Fibroblast of the aortic adventitia (primary cell): Measurements from ENCODE around the gene ZBED1. TPM values are rescaled to one million over a fixed set of nuclear protein-coding genes. Genes with fewer than 3 reads are reported as not detected.
"Not testable (repeated sequence)": the region's sequence is repeated elsewhere in the genome, so short reads cannot be mapped to it uniquely, and the experiment has no call there.

Source experiments
- DNase-seq: peaks from one replicate; pipeline ENCODE4 v3.0.0-alpha.2; 2010; ENCODE audit warnings: low read depth
- H3K4me3 ChIP-seq: 2 replicates; pipeline ENCODE4 v1.5.1; 2011; ENCODE audit warnings: low read depth, mild to moderate bottlenecking, control low read depth, low read length, moderate library complexity
- total RNA-seq: library from RNA; depleted of rRNA; stranded (reverse); fragments of >200 nt; gene quantifications from 2 replicates; pipeline ENCODE4 v1.2.3, GENCODE V29; 2012; ENCODE audit warnings: low replicate concordance
- TF ChIP-seq, protein P1 (sequence below): IDR thresholded peaks from 2 replicates; pipeline ENCODE4 v1.5.1; 2011; ENCODE audit warnings: mild to moderate bottlenecking, low read length, control low read depth, inconsistent platforms; ENCODE audit not compliant: insufficient read depth

The ZBED1 gene
- total RNA-seq, 1 donor, result 25.3 TPM

DNA sequence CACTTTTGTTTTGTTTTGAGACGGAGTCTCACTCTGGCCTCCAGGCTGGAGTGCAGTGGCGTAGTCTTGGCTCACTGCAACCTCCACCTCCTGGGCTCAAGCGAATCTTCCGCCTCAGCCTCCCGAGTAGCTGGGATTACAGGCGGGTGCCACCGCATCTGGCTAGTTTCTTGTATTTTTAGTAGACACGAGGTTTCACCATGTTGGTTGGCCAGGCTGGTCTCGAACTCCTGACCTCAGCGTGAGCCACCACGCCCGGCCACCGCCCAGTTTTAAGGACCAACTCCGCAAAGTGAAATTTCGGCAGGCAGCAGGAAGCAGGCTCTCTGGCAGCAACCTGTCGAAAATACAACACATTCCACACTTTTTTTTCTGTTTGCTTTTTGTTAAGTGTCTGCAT is 13.4 kb downstream of the ZBED1 start:
- TF ChIP-seq, protein P1, sequence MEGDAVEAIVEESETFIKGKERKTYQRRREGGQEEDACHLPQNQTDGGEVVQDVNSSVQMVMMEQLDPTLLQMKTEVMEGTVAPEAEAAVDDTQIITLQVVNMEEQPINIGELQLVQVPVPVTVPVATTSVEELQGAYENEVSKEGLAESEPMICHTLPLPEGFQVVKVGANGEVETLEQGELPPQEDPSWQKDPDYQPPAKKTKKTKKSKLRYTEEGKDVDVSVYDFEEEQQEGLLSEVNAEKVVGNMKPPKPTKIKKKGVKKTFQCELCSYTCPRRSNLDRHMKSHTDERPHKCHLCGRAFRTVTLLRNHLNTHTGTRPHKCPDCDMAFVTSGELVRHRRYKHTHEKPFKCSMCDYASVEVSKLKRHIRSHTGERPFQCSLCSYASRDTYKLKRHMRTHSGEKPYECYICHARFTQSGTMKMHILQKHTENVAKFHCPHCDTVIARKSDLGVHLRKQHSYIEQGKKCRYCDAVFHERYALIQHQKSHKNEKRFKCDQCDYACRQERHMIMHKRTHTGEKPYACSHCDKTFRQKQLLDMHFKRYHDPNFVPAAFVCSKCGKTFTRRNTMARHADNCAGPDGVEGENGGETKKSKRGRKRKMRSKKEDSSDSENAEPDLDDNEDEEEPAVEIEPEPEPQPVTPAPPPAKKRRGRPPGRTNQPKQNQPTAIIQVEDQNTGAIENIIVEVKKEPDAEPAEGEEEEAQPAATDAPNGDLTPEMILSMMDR, result no peak
- DNase-seq, result no peak
- H3K4me3 ChIP-seq, result no peak overlapping the region

DNA sequence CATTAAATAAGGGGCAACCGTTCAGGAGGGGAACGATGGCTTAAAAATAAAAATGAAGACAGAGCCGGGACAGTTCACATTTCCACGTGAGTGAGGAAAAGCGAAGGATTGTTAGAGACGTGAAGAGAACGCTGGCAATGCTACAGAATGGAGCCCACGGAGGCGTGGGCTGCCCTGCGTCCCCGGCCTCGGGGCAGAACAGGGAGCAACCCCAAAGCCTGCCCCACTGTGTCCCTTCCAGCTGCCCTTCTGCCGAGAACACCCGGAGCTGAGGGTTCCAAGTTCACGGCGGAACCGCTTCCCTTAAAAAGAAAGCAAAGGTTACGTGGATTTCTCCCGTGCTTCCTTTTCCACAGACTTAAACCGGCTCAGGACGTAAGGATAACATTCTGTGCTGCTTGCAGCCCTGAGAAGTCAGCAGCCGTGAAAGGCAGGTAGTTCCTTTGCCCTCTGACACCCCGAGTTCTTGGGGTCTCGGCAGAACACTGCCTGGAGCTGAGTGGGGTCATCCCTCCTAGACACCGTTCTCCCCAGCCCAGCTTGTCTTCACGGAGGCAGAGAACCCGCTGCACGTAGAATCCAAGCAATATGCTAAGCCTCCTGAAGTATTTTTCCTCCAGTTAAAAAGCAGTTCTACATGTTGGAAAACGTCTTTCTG is 14.2 kb downstream of the ZBED1 start:
- DNase-seq, result no peak
- H3K4me3 ChIP-seq, result no peak overlapping the region
- TF ChIP-seq, protein P1, result no peak

DNA sequence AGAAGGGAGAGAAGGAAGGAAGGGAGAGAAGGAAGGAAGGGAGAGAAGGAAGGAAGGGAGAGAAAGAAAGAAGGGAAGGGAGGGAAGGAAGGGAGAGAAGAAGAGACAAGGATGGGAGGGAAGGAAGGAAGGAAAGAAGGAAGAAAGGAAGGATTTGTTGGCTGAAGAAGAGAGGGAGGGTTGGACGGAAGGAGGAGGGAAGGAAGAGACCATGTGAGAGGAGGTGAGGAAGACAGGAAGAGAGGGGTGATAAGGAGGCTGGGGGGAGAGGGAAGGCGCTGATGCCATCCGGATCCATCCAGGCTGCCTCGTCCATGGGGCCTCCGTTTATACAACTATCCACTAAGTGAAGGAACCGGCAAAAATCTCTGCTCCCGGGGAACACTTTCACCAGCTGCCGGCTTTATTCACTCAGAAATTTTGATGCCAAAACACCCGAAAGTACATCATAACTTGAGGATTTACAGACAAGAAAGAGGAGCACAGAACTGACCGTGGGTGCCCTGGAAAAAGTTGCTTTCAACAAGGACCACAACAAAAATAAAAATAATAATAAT is 14.9 kb downstream of the ZBED1 start:
- TF ChIP-seq, protein P1, result no peak
- DNase-seq, result no peak
- H3K4me3 ChIP-seq, result no peak overlapping the region

DNA sequence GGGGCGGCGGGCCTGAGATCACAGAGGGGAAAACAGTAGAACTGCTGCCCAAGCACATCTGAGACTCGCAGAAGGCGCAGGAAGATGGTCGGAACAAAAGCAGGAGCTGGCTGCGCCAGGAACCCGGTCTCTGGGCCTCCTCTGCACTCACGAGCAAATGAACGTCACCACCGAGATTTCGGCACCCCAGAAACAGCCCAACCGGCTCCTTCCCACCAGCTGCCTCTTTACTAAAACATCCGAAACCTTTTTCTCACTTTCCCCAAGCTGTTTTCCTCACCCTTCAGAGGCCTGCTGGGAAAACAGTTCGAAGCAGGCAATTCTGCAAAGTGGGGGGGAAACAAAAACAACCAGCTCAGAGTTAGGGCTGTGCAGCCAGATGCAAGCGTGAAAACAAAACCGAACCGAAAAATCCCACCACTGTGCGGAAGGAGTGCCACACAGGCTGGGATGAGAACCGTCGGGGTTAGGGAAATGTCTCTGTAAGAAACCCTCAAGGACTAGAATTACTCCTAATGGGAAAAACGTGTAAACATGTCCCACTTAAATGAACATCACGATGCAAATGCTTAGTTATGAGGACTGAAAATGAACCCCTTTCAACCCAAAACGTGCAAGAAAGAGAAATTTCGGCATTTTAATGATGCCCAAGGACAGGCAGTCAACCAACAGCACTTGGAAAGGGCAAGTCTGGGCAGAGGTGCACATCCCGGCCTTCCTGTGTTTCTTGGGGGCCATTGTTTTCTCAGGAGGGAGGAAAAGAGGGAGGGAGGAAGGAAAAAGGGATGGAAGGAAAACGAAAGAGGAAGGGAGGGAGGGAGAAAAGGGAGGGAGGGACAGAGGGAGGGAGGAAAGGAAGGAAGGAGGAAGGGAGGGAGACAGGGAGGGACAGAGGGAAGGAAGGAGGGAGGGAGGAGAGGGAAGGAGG is 15.8 kb downstream of the ZBED1 start:
- H3K4me3 ChIP-seq, result peak overlapping the region; percentile 43
- DNase-seq, result peak; percentile 67

DNA sequence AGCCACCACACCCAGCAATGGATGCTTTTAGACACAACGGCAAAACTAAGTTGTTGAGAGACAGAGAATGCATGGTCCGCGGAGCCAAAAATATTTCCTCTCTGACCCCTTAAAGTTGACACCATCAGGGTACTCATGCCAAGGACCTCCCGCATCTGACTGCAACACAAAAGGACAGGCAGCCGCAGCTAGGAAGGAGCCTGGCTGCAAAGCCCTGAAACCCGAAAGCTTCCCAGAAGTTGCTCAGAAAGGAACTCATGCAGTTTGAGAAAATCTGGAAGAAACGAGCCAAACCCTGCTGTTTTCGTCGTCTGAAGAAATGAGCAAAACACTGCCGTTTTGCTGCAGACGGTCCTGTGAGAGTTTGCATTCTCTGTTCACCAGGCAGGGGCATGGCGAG is 16.5 kb downstream of the ZBED1 start:
- TF ChIP-seq, protein P1, result no peak
- peak overlapping the region; percentile 43 for H3K4me3 ChIP-seq
- DNase-seq, result peak; percentile 67

More for the DNA sequence above, 15.8 kb downstream of the ZBED1 start:
- TF ChIP-seq, protein P1, result peak; percentile 5

DNA sequence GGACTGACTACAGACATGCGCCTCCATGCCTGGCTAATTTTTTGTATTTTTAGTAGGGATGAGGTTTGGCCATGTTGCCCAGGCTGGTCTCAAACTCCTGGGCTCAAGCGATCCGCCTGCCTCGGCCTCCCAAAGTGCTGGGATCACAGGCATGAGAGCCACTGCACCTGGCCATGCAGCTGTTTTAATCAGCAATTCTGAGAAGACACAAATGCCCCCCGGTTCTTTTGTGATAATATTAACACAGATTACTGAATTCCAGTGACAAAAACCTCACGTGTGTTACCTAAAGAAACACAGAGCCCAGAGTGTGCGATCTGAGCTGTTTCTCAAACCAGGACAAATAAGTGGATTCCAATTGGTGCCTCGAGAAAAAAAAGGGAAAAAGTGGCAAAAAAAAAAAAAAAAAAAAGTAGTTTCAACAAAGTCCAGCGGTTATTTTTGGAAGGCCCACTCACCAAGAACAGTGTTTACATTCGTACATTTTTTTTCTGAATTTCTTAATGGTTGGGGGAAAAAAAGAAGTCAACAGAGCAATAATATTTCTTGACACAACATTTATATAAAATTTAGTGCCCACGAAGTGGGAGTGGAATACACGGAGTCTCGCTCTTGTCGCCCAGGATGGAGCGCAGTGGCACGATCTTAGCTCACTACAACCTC is 17.2 kb downstream of the ZBED1 start:
- DNase-seq, result no peak
- TF ChIP-seq, protein P1, result no peak
- H3K4me3 ChIP-seq, result no peak overlapping the region

DNA sequence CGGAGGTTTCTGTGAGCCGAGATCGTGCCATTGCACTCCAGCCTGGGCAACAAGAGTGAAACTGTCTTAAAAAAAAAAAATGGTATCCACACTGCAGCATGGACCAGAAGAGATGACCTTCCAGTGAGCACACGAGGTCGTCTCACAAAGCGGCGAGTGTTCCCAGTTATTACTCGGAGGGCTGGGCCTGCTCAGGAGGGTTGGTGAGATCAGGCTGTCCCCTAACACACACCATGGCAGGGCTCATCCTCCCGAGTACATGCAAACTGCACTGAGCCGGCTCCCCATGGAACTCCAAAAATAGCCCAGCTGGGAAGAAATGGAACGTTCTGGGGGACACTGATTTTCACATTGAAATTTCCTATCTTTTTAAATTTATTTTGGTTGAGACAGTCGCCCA is 19.2 kb downstream of the ZBED1 start:
- not testable (repeated sequence) for DNase-seq, H3K4me3 ChIP-seq

DNA sequence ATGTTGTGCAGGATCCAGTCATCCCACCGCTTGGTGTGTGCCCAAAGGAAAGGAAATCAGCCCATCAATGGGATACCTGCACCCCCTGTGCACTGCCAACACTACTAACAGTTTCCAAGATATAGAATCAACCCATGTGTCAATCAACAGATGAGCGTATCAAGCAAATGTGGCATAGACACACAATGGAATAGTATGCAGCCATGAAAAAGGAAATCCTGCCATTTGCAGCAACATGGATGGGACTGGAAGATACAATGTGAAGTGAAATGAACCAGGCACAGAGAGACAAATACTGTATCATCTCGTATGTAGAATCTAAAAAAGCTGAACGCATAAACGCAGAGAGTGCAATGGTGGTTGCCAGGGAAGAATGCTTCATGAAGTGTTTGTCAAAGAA is 20.8 kb downstream of the ZBED1 start:
- not testable (repeated sequence) for H3K4me3 ChIP-seq, DNase-seq
